Measurements from ENCODE around the gene ZNF69.
A peak's percentile ranks its signal among the peaks of the same experiment; 100 is the strongest.
"Not testable (repeated sequence)": the region's sequence is repeated elsewhere in the genome, so short reads cannot be mapped to it uniquely, and the experiment has no call there.

Gene ZNF69

GRCh38 chr19:11902228-11902627 lies 14.6 kb downstream of the ZNF69 start:
- no peak for DNase-seq

- no peak for DNase-seq
Observed at GRCh38 chr19:11905928-11906327, 18.3 kb downstream of the ZNF69 start.

DNA sequence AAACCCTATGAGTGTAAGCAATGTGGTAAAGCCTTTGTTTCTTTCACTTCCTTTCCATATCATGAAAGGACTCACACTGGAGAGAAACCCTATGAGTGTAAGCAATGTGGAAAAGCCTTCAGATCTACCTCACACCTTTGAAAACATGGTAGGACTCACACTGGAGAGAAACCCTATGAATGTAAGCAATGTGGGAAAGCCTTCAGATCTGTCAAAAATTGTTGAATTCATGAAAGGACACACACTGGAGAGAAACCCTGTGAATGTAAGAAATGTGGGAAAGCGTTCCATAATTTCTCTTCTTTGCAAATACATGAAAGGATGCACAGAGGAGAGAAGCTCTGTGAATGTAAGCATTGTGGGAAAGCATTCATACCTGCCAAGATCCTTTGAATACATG lies 24.4 kb downstream of the ZNF69 start:
- not testable (repeated sequence) for DNase-seq

GRCh38 chr19:11914417-11915051 lies 27.0 kb downstream of the ZNF69 start:
- DNase-seq: not testable (repeated sequence)

DNA sequence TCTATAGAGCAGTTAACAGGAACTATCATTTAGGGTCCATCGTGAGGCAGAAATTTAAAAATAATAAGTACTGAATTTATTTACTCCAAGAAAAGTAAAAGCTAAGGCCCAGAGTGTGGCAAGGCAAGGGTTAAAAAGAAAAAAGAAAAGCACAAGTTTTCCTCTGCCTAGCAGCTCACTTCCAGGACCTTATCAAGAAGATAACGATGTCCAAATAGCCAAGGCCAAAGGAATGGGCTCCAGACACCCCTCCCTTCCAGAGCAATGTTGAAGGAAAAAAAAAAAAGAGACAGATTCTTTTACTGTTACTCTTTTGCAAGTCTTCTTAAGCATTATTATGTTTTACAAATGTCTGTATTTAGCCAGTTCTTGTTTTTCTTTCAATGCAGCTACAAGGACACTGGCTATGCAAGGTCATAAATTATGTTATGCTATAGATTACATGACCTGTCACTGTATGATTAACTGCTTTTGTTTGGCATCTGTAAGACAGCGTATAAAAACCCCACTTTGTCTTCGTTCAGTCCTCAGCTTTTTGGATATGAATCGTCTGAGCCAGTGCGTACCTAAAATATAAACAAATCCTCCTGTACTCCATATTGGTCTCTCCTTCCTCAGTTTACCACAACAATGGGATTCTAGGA lies 34.4 kb downstream of the ZNF69 start:
- no peak for DNase-seq

DNA sequence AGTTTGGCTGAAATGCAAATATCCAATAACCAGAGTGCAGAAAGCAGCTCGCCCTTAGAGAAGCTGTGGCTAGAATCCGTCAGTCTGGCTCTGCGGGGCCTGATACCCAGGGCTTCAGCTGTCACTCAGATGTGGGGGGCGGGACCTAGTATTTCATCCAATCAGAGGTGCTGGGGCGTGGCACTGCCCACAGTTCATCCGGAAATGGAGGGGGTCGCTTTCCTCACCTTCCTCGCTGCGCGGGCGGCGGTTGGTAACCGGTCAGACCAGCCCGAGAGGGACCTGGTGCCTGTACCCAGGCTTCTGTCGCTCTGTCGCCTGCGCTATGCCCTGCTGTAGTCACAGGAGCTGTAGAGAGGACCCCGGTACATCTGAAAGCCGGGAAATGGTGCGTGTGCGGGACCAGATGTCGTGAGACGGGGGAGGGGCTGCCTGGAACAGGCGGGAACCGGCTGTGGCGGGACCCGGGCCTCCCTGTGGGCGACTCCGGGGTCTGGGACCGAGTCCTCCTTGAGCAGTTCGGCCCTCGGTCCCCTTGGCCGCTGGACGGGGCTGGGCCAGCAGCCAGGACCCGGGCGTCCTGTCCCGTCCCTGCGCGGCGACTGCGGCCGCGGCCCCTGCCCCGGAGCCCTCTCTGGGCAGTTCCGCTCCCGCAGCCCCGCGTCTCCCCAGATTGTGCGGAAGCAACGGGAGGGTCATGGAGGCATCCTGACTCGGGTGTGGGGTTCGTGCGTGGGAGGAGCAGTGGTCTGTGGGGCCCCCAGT lies 37.5 kb downstream of the ZNF69 start, which contains the start of gene ZNF700:
Gene ZNF700 (plus strand): TSS at position 222 of the 765 bp plus-strand sequence. CDS start 104 bp downstream, at position 326.
- peak; percentile 21 to 93 (median 88) for DNase-seq

GRCh38 chr19:11925651-11926187 lies 38.1 kb downstream of the ZNF69 start:
- not testable (repeated sequence) for DNase-seq

DNA sequence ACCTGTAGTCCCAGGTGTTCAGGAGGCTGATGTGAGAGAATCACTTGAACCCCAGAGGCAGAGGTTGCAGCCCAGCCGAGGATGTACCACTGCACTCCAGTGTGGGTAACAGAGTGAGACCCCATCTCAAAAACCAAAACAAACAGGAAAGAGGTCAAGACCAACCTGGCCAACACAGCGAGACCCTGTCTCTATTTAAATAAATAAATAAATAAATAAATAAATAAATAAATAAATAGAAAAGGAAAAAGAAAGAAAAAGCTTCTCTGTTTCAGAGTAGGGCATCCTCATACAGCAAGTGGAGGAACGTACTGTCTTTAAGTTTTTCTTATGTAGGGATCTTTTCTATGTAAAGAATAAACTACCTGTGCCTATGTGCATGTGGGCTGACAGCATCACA lies 39.6 kb downstream of the ZNF69 start:
- no peak for DNase-seq

GRCh38 chr19:11931051-11931450 lies 43.5 kb downstream of the ZNF69 start:
- peak in 1 of 14 donors; percentile 0 for DNase-seq

DNA sequence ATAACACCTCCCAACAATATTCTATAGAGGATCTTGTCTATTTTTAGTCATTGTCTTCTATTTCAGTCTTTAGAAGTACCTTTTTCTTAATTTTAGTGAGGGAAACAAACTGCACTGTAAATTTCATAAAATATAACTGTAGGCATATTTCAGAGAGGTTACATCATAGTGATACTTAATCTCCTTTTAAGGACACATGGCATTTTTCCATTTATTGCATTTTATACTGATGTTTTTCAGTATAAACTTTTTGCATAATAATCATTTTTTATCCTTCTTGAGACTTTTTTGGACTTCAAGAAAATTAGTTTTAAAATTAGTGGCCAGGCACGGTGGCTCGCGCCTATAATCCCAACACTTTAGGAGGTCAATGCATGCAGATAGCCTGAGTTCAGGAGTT lies 43.9 kb downstream of the ZNF69 start:
- no peak for DNase-seq

GRCh38 chr19:11935829-11936228 lies 48.2 kb downstream of the ZNF69 start:
- not testable (repeated sequence) for DNase-seq

- not testable (repeated sequence) for DNase-seq
Observed at GRCh38 chr19:11938383-11938782, 50.8 kb downstream of the ZNF69 start.

DNA sequence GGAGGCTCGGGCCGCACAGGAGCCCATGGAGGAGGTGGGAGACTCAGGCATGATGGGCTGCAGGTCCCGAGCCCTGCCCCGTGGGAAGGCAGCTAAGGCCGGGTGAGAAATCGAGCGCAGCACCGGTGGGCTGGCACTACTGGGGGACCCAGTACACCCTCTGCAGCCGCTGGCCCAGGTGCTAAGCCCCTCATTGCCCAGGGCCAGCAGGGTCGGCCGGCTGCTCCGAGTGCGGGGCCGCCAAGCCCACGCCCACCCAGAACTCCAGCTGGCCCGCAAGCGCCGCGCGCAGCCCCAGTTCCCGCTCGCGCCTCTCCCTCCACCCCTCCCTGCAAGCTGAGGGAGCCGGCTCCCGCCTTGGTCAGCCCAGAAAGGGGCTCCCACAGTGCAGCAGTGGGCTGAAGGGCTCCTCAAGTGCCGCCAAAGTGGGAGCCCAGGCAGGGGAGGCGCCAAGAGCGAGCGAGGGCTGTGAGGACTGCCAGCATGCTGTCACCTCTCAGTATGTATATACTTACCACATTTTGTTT lies 53.8 kb downstream of the ZNF69 start:
- not testable (repeated sequence) for DNase-seq

DNA sequence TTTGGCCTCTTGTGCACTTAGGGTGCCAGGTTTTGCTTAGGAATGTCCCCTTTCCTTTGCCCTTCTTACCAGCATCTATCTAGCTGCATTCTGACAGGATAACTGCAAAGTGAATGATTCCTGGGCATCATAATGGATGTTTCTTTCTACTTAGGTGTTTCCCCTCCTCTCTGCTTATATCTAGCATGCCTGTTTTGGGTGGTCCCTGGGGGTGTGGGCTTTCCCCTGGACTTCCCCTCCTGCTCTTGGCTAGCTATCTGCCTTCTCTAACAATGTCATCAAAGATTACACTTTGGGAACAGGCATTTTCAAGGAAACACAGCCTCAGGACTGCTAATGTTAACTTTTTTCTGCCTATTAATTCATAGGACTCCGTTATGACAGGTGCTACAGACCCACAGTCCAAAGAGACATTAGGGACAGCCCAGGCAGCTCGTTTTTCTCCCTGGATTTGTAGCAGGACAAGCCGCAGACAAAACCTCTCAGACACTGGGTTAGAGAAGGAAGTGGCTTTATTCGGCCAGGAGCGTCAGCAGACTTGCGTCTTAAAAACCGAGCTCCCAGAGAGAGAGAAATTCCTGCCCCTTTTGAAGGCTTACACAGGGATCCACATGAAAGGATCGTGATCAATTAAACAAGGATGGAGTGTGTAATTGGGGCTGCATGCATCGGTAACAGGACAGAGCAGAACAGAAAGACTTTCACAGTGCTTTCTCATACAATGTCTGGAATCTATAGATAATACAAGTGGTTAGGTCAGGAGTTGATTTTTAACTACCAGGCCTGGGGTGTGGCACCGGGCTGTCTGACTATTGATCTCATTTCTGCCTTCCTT lies 54.6 kb downstream of the ZNF69 start:
- DNase-seq: no peak

DNA sequence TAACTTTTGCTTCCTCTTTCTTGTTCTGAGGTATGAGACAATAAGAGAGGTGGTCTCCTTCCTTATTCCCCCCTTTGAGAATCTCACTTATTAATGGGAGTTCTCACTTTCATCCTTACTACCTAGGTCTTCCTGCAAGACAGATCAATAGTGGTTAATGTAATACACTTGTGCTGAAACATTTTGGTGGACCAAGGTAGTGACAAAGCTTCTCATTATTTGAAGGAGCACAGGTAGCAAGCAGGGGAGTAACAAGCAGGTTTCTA lies 55.2 kb downstream of the ZNF69 start:
- no peak for DNase-seq

GRCh38 chr19:11944656-11945055 lies 57.1 kb downstream of the ZNF69 start:
- no peak for DNase-seq

GRCh38 chr19:11948646-11949045 lies 61.1 kb downstream of the ZNF69 start:
- no peak for DNase-seq

GRCh38 chr19:11949201-11949600 lies 61.6 kb downstream of the ZNF69 start:
- DNase-seq: no peak

DNA sequence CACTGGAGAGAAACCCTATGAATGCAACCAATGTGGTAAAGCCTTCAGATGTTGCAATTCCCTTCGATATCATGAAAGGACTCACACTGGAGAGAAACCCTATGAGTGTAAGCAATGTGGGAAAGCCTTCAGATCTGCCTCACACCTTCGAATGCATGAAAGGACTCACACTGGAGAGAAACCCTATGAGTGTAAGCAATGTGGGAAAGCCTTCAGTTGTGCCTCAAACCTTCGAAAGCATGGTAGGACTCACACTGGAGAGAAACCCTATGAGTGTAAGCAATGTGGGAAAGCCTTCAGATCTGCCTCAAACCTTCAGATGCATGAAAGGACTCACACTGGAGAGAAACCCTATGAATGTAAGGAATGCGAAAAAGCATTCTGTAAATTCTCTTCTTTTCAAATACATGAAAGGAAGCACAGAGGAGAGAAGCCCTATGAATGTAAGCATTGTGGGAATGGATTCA lies 62.1 kb downstream of the ZNF69 start:
- DNase-seq: not testable (repeated sequence)

- DNase-seq: no peak
Observed at GRCh38 chr19:11950312-11950711, 62.7 kb downstream of the ZNF69 start.
